K562 (cell line): Measurements from ENCODE around the gene UBE2O. TPM values are rescaled to one million over a fixed set of nuclear protein-coding genes. Genes with fewer than 3 reads are reported as not detected.

Source experiments
- ATAC-seq: fragments of 200-7000 bp; cut with Tn5 transposase; 3 replicates; pipeline ENCODE4 v1.9.1; 2020; ENCODE audit warnings: moderate library complexity
- BruUV-seq: library from RNA; stranded (reverse); fragments of 400-500 nt; replicated peaks from 2 replicates; lab custom pipeline; 2021; lab: Mats Ljungman, UMichigan
- CTCF ChIA-PET: fragments of 300-600 bp; formaldehyde crosslinking; extraction: SDS; loops from one replicate; lab custom pipeline; 2021; ENCODE audit warnings: low intra/inter-chr PET ratio; lab: Yijun Ruan, JAX
- POLR2A ChIA-PET: fragments of 300-600, 350-650 bp; sonication (Branson Sonifier 250); formaldehyde crosslinking; extraction: SDS; loops from one replicate; lab custom pipeline; 2021; ENCODE audit warnings: antibody characterized with exemption, inconsistent platforms; lab: Yijun Ruan, JAX
- DNase-seq, 4 experiments: peaks; one replicate each; pipeline versions ENCODE4 v3.0.0 to v3.0.0-alpha.2; 2011 to 2018; ENCODE audit warnings: low spot score in 3 of 4, mixed read lengths in 3 of 4; ENCODE audit errors: extremely low read depth in 1 of 4
- FAIRE-seq: peaks from 2 replicates; lab custom pipeline; 2011; peaks lifted over from hg19 to GRCh38; lab: Jason Lieb, UNC
- H2AFZ ChIP-seq: 2 replicates; pipeline ENCODE4 v1.6.0; 2011; ENCODE audit warnings: low read depth, low read length, control low read depth, inconsistent platforms
- H3K27ac ChIP-seq: fragments of 200-600 bp; 3 replicates; pipeline ENCODE4 v1.8.0; 2011; ENCODE audit warnings: low read depth, mild to moderate bottlenecking, control low read depth, inconsistent platforms, low read length, moderate library complexity, mixed read lengths; ENCODE audit errors: extremely low read depth
- H3K27me3 ChIP-seq, 2 experiments: fragments of 300-600 bp in 1 of 2; 2 replicates in 1 of 2; 3 replicates in 1 of 2; pipeline versions ENCODE4 v1.6.0 to v1.8.0; 2011; ENCODE audit warnings: inconsistent platforms in 2 of 2, low read length in 2 of 2, mild to moderate bottlenecking in 1 of 2, mixed read lengths in 1 of 2, moderate library complexity in 1 of 2; ENCODE audit not compliant: control insufficient read depth in 2 of 2, insufficient read depth in 2 of 2
- H3K36me3 ChIP-seq: fragments of 300-600 bp; 3 replicates; pipeline ENCODE4 v1.8.0; 2011; ENCODE audit warnings: mild to moderate bottlenecking, low read length, inconsistent platforms; ENCODE audit not compliant: control insufficient read depth, insufficient read depth
- H3K4me1 ChIP-seq, 2 experiments: fragments of 200-600 bp in 1 of 2; replicated peaks in 1 of 2; 2 replicates in 1 of 2; 3 replicates in 1 of 2; pipeline versions ENCODE4 v1.5.1 to v1.8.0; 2011; ENCODE audit warnings: inconsistent platforms in 2 of 2, low read length in 2 of 2, mild to moderate bottlenecking in 1 of 2, mixed read lengths in 1 of 2, moderate library complexity in 1 of 2; ENCODE audit not compliant: control insufficient read depth in 2 of 2, insufficient read depth in 2 of 2
- H3K4me2 ChIP-seq: 2 replicates; pipeline ENCODE4 v1.6.1; 2011; ENCODE audit warnings: low read length, control low read depth, inconsistent platforms, mixed read lengths; ENCODE audit not compliant: insufficient read depth
- H3K4me3 ChIP-seq: fragments of 200-600 bp; sonication (generic), shearing (Covaris generic); 2 replicates; pipeline ENCODE4 v1.5.1; 2016; ENCODE audit warnings: control low read depth, inconsistent platforms
- H3K79me2 ChIP-seq: fragments of 200-600 bp; 3 replicates; pipeline ENCODE4 v1.8.0; 2011; ENCODE audit warnings: low read length, inconsistent platforms; ENCODE audit not compliant: control insufficient read depth, insufficient read depth
- H3K9ac ChIP-seq, 2 experiments: 2 replicates each; pipeline versions ENCODE4 v1.6.0 to v1.6.1; 2011; ENCODE audit warnings: low read depth in 2 of 2, low read length in 2 of 2, control low read depth in 1 of 2, inconsistent platforms in 1 of 2, mild to moderate bottlenecking in 1 of 2, mixed read lengths in 1 of 2; ENCODE audit not compliant: insufficient read depth in 1 of 2
- H3K9me1 ChIP-seq: one replicate; pipeline ENCODE4 v1.6.0; 2011; ENCODE audit warnings: inconsistent platforms, mild to moderate bottlenecking, low read length, moderate library complexity; ENCODE audit not compliant: control insufficient read depth, insufficient read depth
- H3K9me3 ChIP-seq: replicated peaks from 2 replicates; pipeline ENCODE4 v1.5.1; 2011; ENCODE audit warnings: low read depth, low read length, inconsistent platforms; ENCODE audit not compliant: control insufficient read depth, insufficient read depth
- H4K20me1 ChIP-seq: replicated peaks from 2 replicates; pipeline ENCODE4 v1.6.1; 2011; ENCODE audit warnings: low read length, inconsistent platforms, mixed read lengths; ENCODE audit not compliant: control insufficient read depth, insufficient read depth
- ARNT ChIP-seq, 2 experiments: fragments of 450-650 bp; IDR thresholded peaks; 2 replicates each; pipeline ENCODE4 v1.6.1; 2016; ENCODE audit warnings: mild to moderate bottlenecking in 1 of 2
- CCNT2 ChIP-seq: IDR thresholded peaks from 2 replicates; pipeline ENCODE4 v1.6.1; 2011; ENCODE audit warnings: borderline replicate concordance, low read depth, mild to moderate bottlenecking, moderate library complexity, mixed read lengths, low read length; ENCODE audit not compliant: insufficient read length; ENCODE audit errors: extremely low read depth
- HMG20B ChIP-seq: fragments of 250-450 bp; sonication (Bioruptor Pico); IDR thresholded peaks from 2 replicates; pipeline ENCODE4 v1.5.0; 2021; ENCODE audit warnings: mild to moderate bottlenecking
- KDM1A ChIP-seq, 2 experiments: fragments of 450-650 bp; IDR thresholded peaks; 2 replicates each; pipeline ENCODE4 v1.6.1; 2016; ENCODE audit warnings: mild to moderate bottlenecking in 2 of 2
- PCBP1 ChIP-seq: fragments of 200-400 bp; formaldehyde crosslinking; IDR thresholded peaks from 2 replicates; pipeline ENCODE4 v1.6.1; 2018; ENCODE audit warnings: mild to moderate bottlenecking, low read depth, low read length; ENCODE audit not compliant: poor library complexity, severe bottlenecking
- PTRF ChIP-seq: fragments of 450-650 bp; IDR thresholded peaks from 2 replicates; pipeline ENCODE4 v1.6.1; 2016; ENCODE audit warnings: mild to moderate bottlenecking, missing genetic modification characterization, missing compliant biosample characterization
- SMARCE1 ChIP-seq: fragments of 450-650 bp; IDR thresholded peaks from 2 replicates; pipeline ENCODE4 v1.7.1; 2016; ENCODE audit warnings: mild to moderate bottlenecking
- SRSF7 ChIP-seq: fragments of 200-400 bp; formaldehyde crosslinking; optimal IDR thresholded peaks from 2 replicates; pipeline ENCODE3; 2017; ENCODE audit warnings: mild to moderate bottlenecking, low read depth, low read length
- TRIM24 ChIP-seq, 2 experiments: fragments of 450-650 bp; IDR thresholded peaks; 2 replicates each; pipeline ENCODE4 v1.6.1; 2016
- TSHZ1 ChIP-seq: fragments of 250-450 bp; sonication (Bioruptor Pico); IDR thresholded peaks from 2 replicates; pipeline ENCODE4 v1.4.0; 2020; ENCODE audit warnings: mild to moderate bottlenecking, moderate library complexity
- U2AF2 ChIP-seq: fragments of 200-400 bp; formaldehyde crosslinking; optimal IDR thresholded peaks from 2 replicates; pipeline ENCODE3; 2017; ENCODE audit warnings: low read depth, mild to moderate bottlenecking, low read length
- ZBTB11 ChIP-seq, 3 experiments: fragments of 200-800 bp in 1 of 3; fragments of 250-450 bp in 1 of 3; fragments of 450-650 bp in 1 of 3; sonication (Bioruptor Pico) in 1 of 3; sonication (Bioruptor generic) in 1 of 3; formaldehyde crosslinking in 1 of 3; IDR thresholded peaks; 2 replicates each; pipeline versions ENCODE4 v1.6.1 to v1.8.0; 2016 to 2022; ENCODE audit warnings: mild to moderate bottlenecking in 2 of 3, missing genetic modification characterization in 2 of 3, missing compliant biosample characterization in 1 of 3, moderate library complexity in 1 of 3
- ZEB2 ChIP-seq: fragments of 450-650 bp; IDR thresholded peaks from 2 replicates; pipeline ENCODE4 v1.6.1; 2016
- ZNF583 ChIP-seq: fragments of 250-450 bp; sonication (Bioruptor Pico); IDR thresholded peaks from 2 replicates; pipeline ENCODE4 v1.4.0; 2020
- WGBS: fragments of 100-300 bp; shearing (Covaris generic); methylation state at CpG from one replicate; pipeline ENCODE4 v1.1.6; 2016; ENCODE audit warnings: low coverage, mixed read lengths; ENCODE audit not compliant: insufficient coverage; ENCODE audit errors: missing lambda C conversion rate; 5-methylcytosine and 5-hydroxymethylcytosine counted together
- in situ Hi-C: fragments of 300-500 bp; cut with MboI; formaldehyde crosslinking; loops from 4 replicates; pipeline ENCODE4 v1.15.0; 2018; ENCODE audit warnings: inconsistent platforms, mixed read lengths
- intact Hi-C: fragments of 100-400 bp; cut with micrococcal nuclease; formaldehyde crosslinking; loops from 2 replicates; pipeline ENCODE4 v1.14.2; 2022
- polyA plus RNA-seq, 8 experiments: library from polyadenylated mRNA; depleted of rRNA in 4 of 8; stranded (reverse) in 5 of 8; unstranded in 3 of 8; fragments of >200 nt; fragmentation: Nextera tagmentation in 2 of 8; fragmentation: Illumina TruSeq in 1 of 8; extraction: Ambion mirVana in 2 of 8; extraction: Trizol in 1 of 8; gene quantifications; 2 replicates each; pipeline versions ENCODE4 v1.2.1 to v1.2.3, GENCODE V29; 2011 to 2014; ENCODE audit warnings: inconsistent platforms in 1 of 8, missing spikeins in 1 of 8
- total RNA-seq, 7 experiments: library from RNA; depleted of rRNA in 6 of 7; stranded (reverse); fragments of >200 nt in 6 of 7; fragmentation: Illumina TruSeq in 2 of 7; extraction: Trizol in 2 of 7; gene quantifications; 2 replicates each; pipeline versions ENCODE4 v1.2.1 to v1.2.3, GENCODE V29; 2011 to 2021; ENCODE audit warnings: low replicate concordance in 1 of 7
- TF ChIP-seq, protein P1 (sequence below): sonication (generic); formaldehyde crosslinking; IDR thresholded peaks from 2 replicates; pipeline ENCODE4 v1.8.1; 2022; ENCODE audit warnings: missing genetic modification reagents

The UBE2O gene
- total and polyA plus RNA-seq, 9 of the 15 experiments (the other 6 are each of a cell fraction or from before 2014, with no cell fraction given), result 1.6 to 39.7 (median 13.3) TPM

DNA sequence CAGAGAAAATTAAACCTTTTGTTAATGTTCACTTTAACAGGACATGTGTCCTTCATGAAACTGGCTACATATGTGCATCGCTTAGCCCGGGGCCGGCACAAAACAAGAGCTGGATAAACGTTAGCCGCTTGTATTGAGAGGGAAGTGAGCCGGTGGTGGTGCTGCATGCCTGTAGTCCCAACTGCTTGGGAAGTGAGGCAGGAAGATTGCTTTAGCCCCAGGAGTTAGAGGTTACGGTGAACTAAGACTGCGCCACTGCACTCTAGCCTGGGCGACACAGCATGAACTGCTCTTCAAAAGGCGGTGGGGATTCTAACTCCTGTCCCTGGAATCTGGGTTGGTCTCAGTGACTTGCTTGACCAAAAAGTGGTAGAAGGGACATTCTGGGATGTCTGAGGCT, 83.6 kb downstream of the UBE2O start:
- TF ChIP-seq PCBP1 (no peak), SMARCE1 (no peak), KDM1A (IDR thresholded peaks at IDR 0.05) (no peak), ZNF583 (CRISPR knock-in tag) (no peak), ZBTB11 (CRISPR knock-in tag; IDR thresholded peaks at IDR 0.05) (no peak), HMG20B (CRISPR knock-in tag) (no peak), SRSF7 (no peak), CCNT2 (no peak), PTRF (tag) (no peak), TRIM24 (IDR thresholded peaks at IDR 0.05) (no peak), ARNT (IDR thresholded peaks at IDR 0.05) (no peak), TSHZ1 (CRISPR knock-in tag) (no peak), ZEB2 (no peak), U2AF2 (no peak)
- TF ChIP-seq, protein P1, sequence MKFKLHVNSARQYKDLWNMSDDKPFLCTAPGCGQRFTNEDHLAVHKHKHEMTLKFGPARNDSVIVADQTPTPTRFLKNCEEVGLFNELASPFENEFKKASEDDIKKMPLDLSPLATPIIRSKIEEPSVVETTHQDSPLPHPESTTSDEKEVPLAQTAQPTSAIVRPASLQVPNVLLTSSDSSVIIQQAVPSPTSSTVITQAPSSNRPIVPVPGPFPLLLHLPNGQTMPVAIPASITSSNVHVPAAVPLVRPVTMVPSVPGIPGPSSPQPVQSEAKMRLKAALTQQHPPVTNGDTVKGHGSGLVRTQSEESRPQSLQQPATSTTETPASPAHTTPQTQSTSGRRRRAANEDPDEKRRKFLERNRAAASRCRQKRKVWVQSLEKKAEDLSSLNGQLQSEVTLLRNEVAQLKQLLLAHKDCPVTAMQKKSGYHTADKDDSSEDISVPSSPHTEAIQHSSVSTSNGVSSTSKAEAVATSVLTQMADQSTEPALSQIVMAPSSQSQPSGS, result no peak
- ATAC-seq (no peak), FAIRE-seq (no peak), DNase-seq (no peak)
- H3K4me2 ChIP-seq, result no peak overlapping the region
- H3K4me1 ChIP-seq, result peaks cover 4 to 19% of the 10 kb centered on the region in 2 experiments; a peak in 4 of 5 replicates
- H2AFZ ChIP-seq, result no peak overlapping the region
- H4K20me1 ChIP-seq, result no peaks in the 10 kb centered on the region
- WGBS, result 72% methylated on average over 10 of the region's 10 CpGs
- in situ Hi-C loops (no loop called here), intact Hi-C loops (no loop called here)
- CTCF ChIA-PET, result interaction anchor here (0.6 to 1.4 kb wide), 2 partner anchors 66 to 89 kb away, joined by 4 to 5 read pairs; no protein-coding TSS in a partner anchor
- no peaks in the 10 kb centered on the region for H3K79me2 ChIP-seq
- H3K27ac ChIP-seq, result no peak overlapping the region
- no peaks in the 10 kb centered on the region for H3K9me3 ChIP-seq
- no TSS peak for BruUV-seq
- POLR2A ChIA-PET, result interaction anchor here (0.6 to 2.5 kb wide), 4 partner anchors 10 to 367 kb away, joined by 3 to 11 read pairs (median 6); partner anchors contain the start of genes PRPSAP1, SPHK1 and SRSF2
- no peaks in the 10 kb centered on the region for H3K27me3 ChIP-seq
- H3K9ac ChIP-seq, result 0 out of 4 replicates have a peak overlapping the region, but pooled peaks of 1 of the 2 experiments have one; percentile 48
- no peaks in the 10 kb centered on the region for H3K36me3 ChIP-seq
- no peaks in the 10 kb centered on the region for H3K9me1 ChIP-seq
- no peak overlapping the region for H3K4me3 ChIP-seq
